NCI-H1694 (cell line): ENCODE data around the gene SLC25A10.

ENCODE experiments used
- DNase-seq: peaks from one replicate; lab custom pipeline; 2025; lab: John Stamatoyannopoulos, UW

The SLC25A10 gene

GRCh38 chr17:81706757-81707624 is 5.1 kb upstream of the SLC25A10 start:
- DNase-seq, result no peak

GRCh38 chr17:81707725-81708646 is 4.1 kb upstream of the SLC25A10 start:
- no peak for DNase-seq

- no peak for DNase-seq
Observed at GRCh38 chr17:81708739-81709185, 3.3 kb upstream of the SLC25A10 start.

GRCh38 chr17:81710514-81711308 is 1.4 kb upstream of the SLC25A10 start:
- DNase-seq, result no peak

- DNase-seq, result no peak
Observed at GRCh38 chr17:81712468-81713003, 452 bp downstream of the SLC25A10 start.

- no peak for DNase-seq
Observed at GRCh38 chr17:81713004-81713555, 996 bp downstream of the SLC25A10 start.

- no peak for DNase-seq
Observed at GRCh38 chr17:81713556-81714411, 1.7 kb downstream of the SLC25A10 start.

- DNase-seq, result no peak
Observed at GRCh38 chr17:81714412-81715106, 2.5 kb downstream of the SLC25A10 start.

- DNase-seq, result no peak
Observed at GRCh38 chr17:81715107-81715871, 3.2 kb downstream of the SLC25A10 start.

GRCh38 chr17:81715872-81716673 is 4.0 kb downstream of the SLC25A10 start:
- no peak for DNase-seq

- no peak for DNase-seq
Observed at GRCh38 chr17:81716674-81716996, 4.6 kb downstream of the SLC25A10 start.

- DNase-seq, result no peak
Observed at GRCh38 chr17:81717049-81717765, 5.1 kb downstream of the SLC25A10 start.

GRCh38 chr17:81717766-81718089 is 5.6 kb downstream of the SLC25A10 start:
- DNase-seq, result no peak

- DNase-seq, result no peak
Observed at GRCh38 chr17:81719410-81720266, 7.6 kb downstream of the SLC25A10 start.

GRCh38 chr17:81720267-81721071 is 8.4 kb downstream of the SLC25A10 start:
- no peak for DNase-seq
